Breast epithelium (tissue), 4 donors: ENCODE results near the gene MLLT10. TPM values are rescaled to one million over a fixed set of nuclear protein-coding genes. Genes with fewer than 3 reads are reported as not detected.

ENCODE experiments used
- DNase-seq, 2 donors: peaks; one replicate each; pipeline ENCODE4 v3.0.0-alpha.2; 2019; ENCODE audit warnings: low spot score in 2 of 2
- H3K27ac ChIP-seq, 2 donors: fragments of 200-600 bp; sonication (generic) in 1 of 2; one replicate each; pipeline ENCODE4 v1.5.1; 2016 to 2019; ENCODE audit warnings: mild to moderate bottlenecking in 1 of 2
- H3K27me3 ChIP-seq, 2 donors: fragments of 200-600 bp; sonication (generic) in 1 of 2; one replicate each; pipeline versions ENCODE4 v1.5.1 to v1.6.0; 2017 to 2019; ENCODE audit warnings: control low read depth in 1 of 2, mild to moderate bottlenecking in 1 of 2
- H3K36me3 ChIP-seq: fragments of 200-600 bp; one replicate; pipeline ENCODE4 v1.5.1; 2019
- H3K4me1 ChIP-seq, 2 donors: fragments of 200-600 bp; sonication (generic); one replicate each; pipeline ENCODE4 v1.5.1; 2016 to 2019; ENCODE audit warnings: control low read depth in 1 of 2
- H3K4me3 ChIP-seq, 3 donors: fragments of 200-600 bp; sonication (generic); 1 replicate in 2 of 3; 2 replicates in 1 of 3; pipeline ENCODE4 v1.5.1; 2016 to 2019; ENCODE audit warnings: mild to moderate bottlenecking in 3 of 3, moderate library complexity in 2 of 3
- H3K9me3 ChIP-seq, 2 donors: fragments of 200-600 bp; sonication (generic) in 1 of 2; one replicate each; pipeline ENCODE4 v1.5.1; 2016 to 2019; ENCODE audit warnings: control low read depth in 1 of 2
- POLR2A ChIP-seq: fragments of 450-650 bp; IDR thresholded peaks from one replicate; pipeline ENCODE4 v1.6.1; 2016; ENCODE audit warnings: antibody characterized with exemption, mild to moderate bottlenecking, moderate library complexity
- POLR2AphosphoS5 ChIP-seq, 3 donors: sonication (generic); formaldehyde crosslinking; IDR thresholded peaks; one replicate each; pipeline ENCODE4 v1.6.1; 2017; ENCODE audit warnings: antibody characterized with exemption in 3 of 3
- intact Hi-C: fragments of 100-400 bp; cut with DNase I; formaldehyde crosslinking; loops from one replicate; pipeline ENCODE4 v1.15.1; 2023; ENCODE audit warnings: low total_unique reads
- total RNA-seq, 3 donors: library from RNA; depleted of rRNA; stranded (reverse); fragments of >200 nt; gene quantifications; one replicate each; pipeline ENCODE4 v1.1.0, GENCODE V29; 2016
- TF ChIP-seq, protein P1 (sequence below), 3 donors: fragments of 450-650 bp; IDR thresholded peaks; one replicate each; pipeline ENCODE4 v1.5.1; 2016 to 2017; ENCODE audit warnings: antibody characterized with exemption in 3 of 3, mild to moderate bottlenecking in 3 of 3, moderate library complexity in 3 of 3

MLLT10 gene
- total RNA-seq, 3 donors from 2014 or later = 45.6 to 74.6 (median 58.0) TPM

DNA sequence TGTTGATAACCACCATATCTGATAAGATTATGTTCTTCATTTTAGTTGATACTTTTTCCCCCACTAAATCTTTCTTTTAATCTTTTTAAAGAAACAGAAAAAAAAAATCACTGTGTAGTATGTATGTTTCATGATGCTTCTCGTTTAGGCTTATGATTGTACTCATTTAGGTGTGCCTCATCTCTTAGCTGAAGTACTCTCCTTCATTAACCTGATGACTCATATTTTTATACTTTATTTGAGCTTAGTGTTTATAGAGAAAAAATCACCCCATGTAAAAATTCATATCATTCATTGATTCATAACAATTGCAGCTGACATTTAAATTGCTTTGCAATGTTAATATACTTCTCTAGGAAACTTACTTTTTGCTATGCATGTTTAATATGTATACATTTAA is 158.9 kb downstream of the MLLT10 start:
- DNase-seq = no peak
- Histone ChIP-seq H3K27me3 (no peaks in the 10 kb centered on the region), H3K9me3 (no peaks in the 10 kb centered on the region), H3K4me1 (no peaks in the 10 kb centered on the region), H3K27ac (no peak overlapping the region), H3K4me3 (no peak overlapping the region), H3K36me3 (peaks cover 6% of the 10 kb centered on the region)
- TF ChIP-seq, protein P1, sequence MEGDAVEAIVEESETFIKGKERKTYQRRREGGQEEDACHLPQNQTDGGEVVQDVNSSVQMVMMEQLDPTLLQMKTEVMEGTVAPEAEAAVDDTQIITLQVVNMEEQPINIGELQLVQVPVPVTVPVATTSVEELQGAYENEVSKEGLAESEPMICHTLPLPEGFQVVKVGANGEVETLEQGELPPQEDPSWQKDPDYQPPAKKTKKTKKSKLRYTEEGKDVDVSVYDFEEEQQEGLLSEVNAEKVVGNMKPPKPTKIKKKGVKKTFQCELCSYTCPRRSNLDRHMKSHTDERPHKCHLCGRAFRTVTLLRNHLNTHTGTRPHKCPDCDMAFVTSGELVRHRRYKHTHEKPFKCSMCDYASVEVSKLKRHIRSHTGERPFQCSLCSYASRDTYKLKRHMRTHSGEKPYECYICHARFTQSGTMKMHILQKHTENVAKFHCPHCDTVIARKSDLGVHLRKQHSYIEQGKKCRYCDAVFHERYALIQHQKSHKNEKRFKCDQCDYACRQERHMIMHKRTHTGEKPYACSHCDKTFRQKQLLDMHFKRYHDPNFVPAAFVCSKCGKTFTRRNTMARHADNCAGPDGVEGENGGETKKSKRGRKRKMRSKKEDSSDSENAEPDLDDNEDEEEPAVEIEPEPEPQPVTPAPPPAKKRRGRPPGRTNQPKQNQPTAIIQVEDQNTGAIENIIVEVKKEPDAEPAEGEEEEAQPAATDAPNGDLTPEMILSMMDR (IDR thresholded peaks at IDR 0.05) = no peak
- no peak for TF ChIP-seq POLR2A
- TF ChIP-seq POLR2AphosphoS5 (IDR thresholded peaks at IDR 0.05) = no peak
- intact Hi-C loops = no loop called here

- Histone ChIP-seq H3K4me3 (no peak overlapping the region), H3K36me3 (peaks cover 6% of the 10 kb centered on the region), H3K9me3 (no peaks in the 10 kb centered on the region), H3K4me1 (no peaks in the 10 kb centered on the region), H3K27ac (no peak overlapping the region), H3K27me3 (no peaks in the 10 kb centered on the region)
- TF ChIP-seq POLR2AphosphoS5 (IDR thresholded peaks at IDR 0.05) = no peak
- TF ChIP-seq, protein P1 (IDR thresholded peaks at IDR 0.05) = no peak
- no peak for TF ChIP-seq POLR2A
- intact Hi-C loops = no loop called here
- no peak for DNase-seq
Observed at GRCh38 chr10:21693418-21693817, 159.4 kb downstream of the MLLT10 start.

DNA sequence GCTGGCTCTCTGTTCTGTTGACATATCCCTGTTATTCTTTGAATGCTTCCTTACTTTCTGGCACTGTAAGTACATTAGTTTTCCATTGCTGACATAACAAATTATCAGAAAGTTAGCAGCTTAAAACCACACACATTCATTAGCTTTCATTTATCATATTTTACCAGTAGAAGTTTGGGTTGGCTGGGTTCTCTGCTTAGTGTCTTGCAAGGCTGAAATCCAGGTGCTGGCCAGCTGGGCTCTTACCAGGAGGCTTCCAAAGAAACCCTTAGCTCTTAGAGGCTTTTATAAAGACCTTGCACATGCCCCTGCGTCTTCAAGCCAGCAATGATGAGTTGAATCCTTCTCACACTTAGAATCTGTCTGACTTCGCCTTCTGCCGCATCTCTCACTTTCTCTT is 160.6 kb downstream of the MLLT10 start:
- intact Hi-C loops = no loop called here
- Histone ChIP-seq H3K4me3 (no peak overlapping the region), H3K4me1 (no peaks in the 10 kb centered on the region), H3K36me3 (peaks cover 6% of the 10 kb centered on the region), H3K9me3 (peaks cover 0 to 9% of the 10 kb centered on the region in 2 donors), H3K27me3 (no peaks in the 10 kb centered on the region), H3K27ac (no peak overlapping the region)
- TF ChIP-seq, protein P1 (IDR thresholded peaks at IDR 0.05) = no peak
- TF ChIP-seq POLR2A (no peak), POLR2AphosphoS5 (IDR thresholded peaks at IDR 0.05) (no peak)
- DNase-seq = no peak

- intact Hi-C loops = no loop called here
- DNase-seq = no peak
- H3K4me3 ChIP-seq = no peak overlapping the region
- TF ChIP-seq POLR2A (no peak), POLR2AphosphoS5 (IDR thresholded peaks at IDR 0.05) (no peak)
- TF ChIP-seq, protein P1 (IDR thresholded peaks at IDR 0.05) = no peak
- H3K36me3 ChIP-seq = peaks cover 6% of the 10 kb centered on the region
- H3K27me3 ChIP-seq = no peaks in the 10 kb centered on the region
- H3K4me1 ChIP-seq = no peaks in the 10 kb centered on the region
- H3K9me3 ChIP-seq = peaks cover 6 to 25% of the 10 kb centered on the region in 2 donors
- no peak overlapping the region for H3K27ac ChIP-seq
Observed at GRCh38 chr10:21696302-21696701, 162.3 kb downstream of the MLLT10 start.

DNA sequence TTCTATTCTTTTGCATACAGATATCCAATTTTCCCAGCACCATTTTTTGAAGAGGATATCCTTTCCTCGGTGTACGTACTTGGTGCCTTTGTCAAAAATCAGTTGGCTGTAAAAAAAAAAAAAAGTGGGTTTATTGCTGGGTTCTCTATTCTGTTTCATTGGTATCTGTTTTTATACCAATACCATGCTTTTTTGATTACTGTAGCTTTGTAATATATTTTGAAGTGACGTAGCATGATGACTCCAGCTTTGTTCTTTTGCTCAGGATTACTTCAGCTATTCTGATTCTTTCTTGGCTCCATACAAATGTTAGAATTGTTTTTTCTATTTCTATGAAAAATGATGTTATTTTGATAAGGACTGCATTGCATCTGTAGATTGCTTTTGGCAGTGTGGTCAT is 165.5 kb downstream of the MLLT10 start:
- Histone ChIP-seq H3K27me3 (no peaks in the 10 kb centered on the region), H3K4me3 (no peak overlapping the region), H3K36me3 (no peaks in the 10 kb centered on the region), H3K9me3 (peaks cover 10 to 27% of the 10 kb centered on the region in 2 donors), H3K27ac (no peak overlapping the region), H3K4me1 (no peaks in the 10 kb centered on the region)
- TF ChIP-seq POLR2A = no peak
- TF ChIP-seq, protein P1 (IDR thresholded peaks at IDR 0.05) = no peak
- no peak for TF ChIP-seq POLR2AphosphoS5 (IDR thresholded peaks at IDR 0.05)
- intact Hi-C loops = no loop called here
- DNase-seq = no peak
